ENCODE data around the gene MYBPHL. TPM values are rescaled to one million over a fixed set of nuclear protein-coding genes. Genes with fewer than 3 reads are reported as not detected.

MYBPHL gene
- total and polyA plus RNA-seq, 2 experiments from 2014 or later = not detected

GRCh38 chr1:109252167-109252892, 54.5 kb downstream of the MYBPHL start:
- H3F3A ChIP-seq (ENCODE audit: insufficient read depth) = no peaks in the 10 kb centered on the region
- no peaks in the 10 kb centered on the region for H3K79me2 ChIP-seq (ENCODE audit: insufficient read depth)
- no peaks in the 10 kb centered on the region; the same call in 1 of the 2 replicates for H3K4me1 ChIP-seq (ENCODE audit: insufficient read depth)
- TF ChIP-seq EZH2phosphoT487 (IDR thresholded peaks at IDR 0.05; ENCODE audit: insufficient read depth, low read depth) (no peak), EZH2 (IDR thresholded peaks at IDR 0.05; ENCODE audit: insufficient read depth, poor library complexity, severe bottlenecking) (no peak)
- H2AFZ ChIP-seq = no peak overlapping the region
- 89% methylated on average over 31 of the region's 31 CpGs for WGBS, 2 experiments (ENCODE audit: low coverage in 1 of 2, low lambda C conversion rate in 2 of 2, missing lambda C conversion rate in 2 of 2)
- in situ Hi-C loops (cut with MboI) = no loop called here
- no peaks in the 10 kb centered on the region for H4K20me1 ChIP-seq (ENCODE audit: insufficient read depth)
- no peak overlapping the region for H3K4me3 ChIP-seq
- no peak for DNase-seq
- no peaks in the 10 kb centered on the region for H3K36me3 ChIP-seq (ENCODE audit: low read depth)
- no peaks in the 10 kb centered on the region for H3K9me2 ChIP-seq (ENCODE audit: insufficient read depth)
- no peaks in the 10 kb centered on the region for H3K27me3 ChIP-seq (replicated peaks; ENCODE audit: insufficient read depth)
- no peak overlapping the region for H3K9ac ChIP-seq
- no peak overlapping the region for H3K27ac ChIP-seq
- H3K9me3 ChIP-seq (ENCODE audit: low read depth) = no peaks in the 10 kb centered on the region
- H3K4me2 ChIP-seq (ENCODE audit: unreplicated experiment) = no peak overlapping the region

GRCh38 chr1:109251277-109252166, 55.3 kb downstream of the MYBPHL start:
- Histone ChIP-seq H3K9ac (no peak overlapping the region), H4K20me1 (ENCODE audit: insufficient read depth) (no peaks in the 10 kb centered on the region), H3K36me3 (ENCODE audit: low read depth) (no peaks in the 10 kb centered on the region), H3K4me1 (ENCODE audit: insufficient read depth) (no peaks in the 10 kb centered on the region; the same call in 1 of the 2 replicates), H3F3A (ENCODE audit: insufficient read depth) (no peaks in the 10 kb centered on the region), H3K79me2 (ENCODE audit: insufficient read depth) (no peaks in the 10 kb centered on the region), H3K27ac (no peak overlapping the region), H3K9me3 (ENCODE audit: low read depth) (no peaks in the 10 kb centered on the region), H3K4me3 (no peak overlapping the region), H2AFZ (no peak overlapping the region), H3K4me2 (ENCODE audit: unreplicated experiment) (no peak overlapping the region), H3K27me3 (replicated peaks; ENCODE audit: insufficient read depth) (no peaks in the 10 kb centered on the region), H3K9me2 (ENCODE audit: insufficient read depth) (no peaks in the 10 kb centered on the region)
- in situ Hi-C loops (cut with MboI) = no loop called here
- DNase-seq = no peak
- 91 to 92% methylated on average over 32 of the region's 32 CpGs for WGBS, 2 experiments (ENCODE audit: low coverage in 1 of 2, low lambda C conversion rate in 2 of 2, missing lambda C conversion rate in 2 of 2)
- no peak for TF ChIP-seq EZH2 (IDR thresholded peaks at IDR 0.05; ENCODE audit: insufficient read depth, poor library complexity, severe bottlenecking)
- TF ChIP-seq EZH2phosphoT487 (IDR thresholded peaks at IDR 0.05; ENCODE audit: insufficient read depth, low read depth) = no peak

- DNase-seq = no peak
- in situ Hi-C loops (cut with MboI) = no loop called here
- no peaks in the 10 kb centered on the region for H3K79me2 ChIP-seq (ENCODE audit: insufficient read depth)
- H3K9me2 ChIP-seq (ENCODE audit: insufficient read depth) = no peaks in the 10 kb centered on the region
- H3K9me3 ChIP-seq (ENCODE audit: low read depth) = no peaks in the 10 kb centered on the region
- H3F3A ChIP-seq (ENCODE audit: insufficient read depth) = no peaks in the 10 kb centered on the region
- no peaks in the 10 kb centered on the region; the same call in 1 of the 2 replicates for H3K4me1 ChIP-seq (ENCODE audit: insufficient read depth)
- H3K36me3 ChIP-seq (ENCODE audit: low read depth) = no peaks in the 10 kb centered on the region
- no peak overlapping the region for H3K4me2 ChIP-seq (ENCODE audit: unreplicated experiment)
- H2AFZ ChIP-seq = no peak overlapping the region
- WGBS, 2 experiments (ENCODE audit: low coverage in 1 of 2, low lambda C conversion rate in 2 of 2, missing lambda C conversion rate in 2 of 2) = 77 to 81% methylated on average over 33 of the region's 33 CpGs
- no peaks in the 10 kb centered on the region for H4K20me1 ChIP-seq (ENCODE audit: insufficient read depth)
- H3K9ac ChIP-seq = no peak overlapping the region
- no peaks in the 10 kb centered on the region for H3K27me3 ChIP-seq (replicated peaks; ENCODE audit: insufficient read depth)
- no peak for TF ChIP-seq EZH2phosphoT487 (IDR thresholded peaks at IDR 0.05; ENCODE audit: insufficient read depth, low read depth)
- no peak for TF ChIP-seq EZH2 (IDR thresholded peaks at IDR 0.05; ENCODE audit: insufficient read depth, poor library complexity, severe bottlenecking)
- no peak overlapping the region for H3K27ac ChIP-seq
- no peak overlapping the region for H3K4me3 ChIP-seq
These were observed 56.1 kb downstream of the MYBPHL start for GRCh38 chr1:109250454-109251276.

Measured in GM23248 (cell line).